ENCODE data around the gene XRCC4.

XRCC4 gene

GRCh38 chr5:83093692-83094091, 16.3 kb downstream of the XRCC4 start:
- no peak for TF ChIP-seq TARDBP (IDR thresholded peaks at IDR 0.05)
- no peak for TF ChIP-seq FOXK2 (IDR thresholded peaks at IDR 0.05)
- no peak for TF ChIP-seq HDGF (IDR thresholded peaks at IDR 0.05; ENCODE audit: borderline replicate concordance)
- TF ChIP-seq L3MBTL2 (conservative IDR thresholded peaks at IDR 0.05): no peak
- no peak for TF ChIP-seq LEF1 (IDR thresholded peaks at IDR 0.05; ENCODE audit: borderline replicate concordance)
- TF ChIP-seq CTBP1 (IDR thresholded peaks at IDR 0.05; ENCODE audit: borderline replicate concordance): no peak
- TF ChIP-seq SP1 (IDR thresholded peaks at IDR 0.05): no peak
- TF ChIP-seq SUZ12 (IDR thresholded peaks at IDR 0.05): no peak
- no peak for TF ChIP-seq PKNOX1 (IDR thresholded peaks at IDR 0.05)
- no peak for TF ChIP-seq ZNF384 (IDR thresholded peaks at IDR 0.05)
- TF ChIP-seq FOXM1 (IDR thresholded peaks at IDR 0.05; ENCODE audit: borderline replicate concordance): no peak
- TF ChIP-seq ELF4 (IDR thresholded peaks at IDR 0.05): no peak
- no peak for TF ChIP-seq FOXA1 (IDR thresholded peaks at IDR 0.05)
- no peak for TF ChIP-seq BHLHE40 (IDR thresholded peaks at IDR 0.05; ENCODE audit: borderline replicate concordance)
- TF ChIP-seq ARNT (IDR thresholded peaks at IDR 0.05): no peak
- no peak for TF ChIP-seq NFRKB (IDR thresholded peaks at IDR 0.05)
- POLR2A ChIA-PET: no interaction called here
- CTCF ChIA-PET: no interaction called here
- no peak for DNase-seq (ENCODE audit: extremely low spot score)

- CTCF ChIA-PET: no interaction called here
- TF ChIP-seq NFRKB (IDR thresholded peaks at IDR 0.05): no peak
- TF ChIP-seq SP1 (IDR thresholded peaks at IDR 0.05): no peak
- no peak for TF ChIP-seq PKNOX1 (IDR thresholded peaks at IDR 0.05)
- TF ChIP-seq SUZ12 (IDR thresholded peaks at IDR 0.05): no peak
- no peak for TF ChIP-seq LEF1 (IDR thresholded peaks at IDR 0.05; ENCODE audit: borderline replicate concordance)
- TF ChIP-seq ARNT (IDR thresholded peaks at IDR 0.05): no peak
- TF ChIP-seq FOXM1 (IDR thresholded peaks at IDR 0.05; ENCODE audit: borderline replicate concordance): no peak
- TF ChIP-seq TARDBP (IDR thresholded peaks at IDR 0.05): no peak
- TF ChIP-seq BHLHE40 (IDR thresholded peaks at IDR 0.05; ENCODE audit: borderline replicate concordance): no peak
- no peak for TF ChIP-seq ELF4 (IDR thresholded peaks at IDR 0.05)
- TF ChIP-seq FOXK2 (IDR thresholded peaks at IDR 0.05): no peak
- no peak for TF ChIP-seq FOXA1 (IDR thresholded peaks at IDR 0.05)
- TF ChIP-seq ZNF384 (IDR thresholded peaks at IDR 0.05): no peak
- TF ChIP-seq HDGF (IDR thresholded peaks at IDR 0.05; ENCODE audit: borderline replicate concordance): no peak
- TF ChIP-seq L3MBTL2 (conservative IDR thresholded peaks at IDR 0.05): no peak
- TF ChIP-seq CTBP1 (IDR thresholded peaks at IDR 0.05; ENCODE audit: borderline replicate concordance): no peak
- POLR2A ChIA-PET: interaction anchor here (1.4 kb wide), 1 partner anchor 18 kb away, joined by 5 read pairs; the partner anchor contains the start of genes TMEM167A and XRCC4
Measured at GRCh38 chr5:83095163-83095956, 18.0 kb downstream of the XRCC4 start.

GRCh38 chr5:83095957-83096539, 18.7 kb downstream of the XRCC4 start:
- TF ChIP-seq FOXK2 (IDR thresholded peaks at IDR 0.05) (no peak), LEF1 (IDR thresholded peaks at IDR 0.05; ENCODE audit: borderline replicate concordance) (no peak), NFRKB (IDR thresholded peaks at IDR 0.05) (no peak), BHLHE40 (IDR thresholded peaks at IDR 0.05; ENCODE audit: borderline replicate concordance) (no peak), ELF4 (IDR thresholded peaks at IDR 0.05) (no peak), HDGF (IDR thresholded peaks at IDR 0.05; ENCODE audit: borderline replicate concordance) (no peak), ARNT (IDR thresholded peaks at IDR 0.05) (no peak), SP1 (IDR thresholded peaks at IDR 0.05) (no peak), L3MBTL2 (conservative IDR thresholded peaks at IDR 0.05) (no peak), PKNOX1 (IDR thresholded peaks at IDR 0.05) (no peak), TARDBP (IDR thresholded peaks at IDR 0.05) (no peak), ZNF384 (IDR thresholded peaks at IDR 0.05) (no peak), FOXM1 (IDR thresholded peaks at IDR 0.05; ENCODE audit: borderline replicate concordance) (no peak), SUZ12 (IDR thresholded peaks at IDR 0.05) (no peak)
- CTCF ChIA-PET: no interaction called here
- no peak for DNase-seq (ENCODE audit: extremely low spot score)
- POLR2A ChIA-PET: interaction anchor here (1.4 kb wide), 1 partner anchor 19 kb away, joined by 5 read pairs; the partner anchor contains the start of genes TMEM167A and XRCC4

More at GRCh38 chr5:83095163-83095956, 18.0 kb downstream of the XRCC4 start:
- no peak for DNase-seq (ENCODE audit: extremely low spot score)

- CTCF ChIA-PET: no interaction called here
- TF ChIP-seq NFRKB (IDR thresholded peaks at IDR 0.05) (no peak), LEF1 (IDR thresholded peaks at IDR 0.05; ENCODE audit: borderline replicate concordance) (no peak), L3MBTL2 (conservative IDR thresholded peaks at IDR 0.05) (no peak), CTBP1 (IDR thresholded peaks at IDR 0.05; ENCODE audit: borderline replicate concordance) (no peak), ELF4 (IDR thresholded peaks at IDR 0.05) (no peak), ZNF384 (IDR thresholded peaks at IDR 0.05) (no peak), ARNT (IDR thresholded peaks at IDR 0.05) (no peak), FOXK2 (IDR thresholded peaks at IDR 0.05) (no peak), PKNOX1 (IDR thresholded peaks at IDR 0.05) (no peak), BHLHE40 (IDR thresholded peaks at IDR 0.05; ENCODE audit: borderline replicate concordance) (no peak), FOXA1 (IDR thresholded peaks at IDR 0.05) (no peak), SP1 (IDR thresholded peaks at IDR 0.05) (no peak)
- POLR2A ChIA-PET: no interaction called here
- no peak for DNase-seq (ENCODE audit: extremely low spot score)
Measured at GRCh38 chr5:83096660-83097339, 19.5 kb downstream of the XRCC4 start.
